ENCODE data around the gene MINPP1.
"Not testable (repeated sequence)": the region's sequence is repeated elsewhere in the genome, so short reads cannot be mapped to it uniquely, and the experiment has no call there.

The MINPP1 gene, protein sequence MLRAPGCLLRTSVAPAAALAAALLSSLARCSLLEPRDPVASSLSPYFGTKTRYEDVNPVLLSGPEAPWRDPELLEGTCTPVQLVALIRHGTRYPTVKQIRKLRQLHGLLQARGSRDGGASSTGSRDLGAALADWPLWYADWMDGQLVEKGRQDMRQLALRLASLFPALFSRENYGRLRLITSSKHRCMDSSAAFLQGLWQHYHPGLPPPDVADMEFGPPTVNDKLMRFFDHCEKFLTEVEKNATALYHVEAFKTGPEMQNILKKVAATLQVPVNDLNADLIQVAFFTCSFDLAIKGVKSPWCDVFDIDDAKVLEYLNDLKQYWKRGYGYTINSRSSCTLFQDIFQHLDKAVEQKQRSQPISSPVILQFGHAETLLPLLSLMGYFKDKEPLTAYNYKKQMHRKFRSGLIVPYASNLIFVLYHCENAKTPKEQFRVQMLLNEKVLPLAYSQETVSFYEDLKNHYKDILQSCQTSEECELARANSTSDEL

DNA sequence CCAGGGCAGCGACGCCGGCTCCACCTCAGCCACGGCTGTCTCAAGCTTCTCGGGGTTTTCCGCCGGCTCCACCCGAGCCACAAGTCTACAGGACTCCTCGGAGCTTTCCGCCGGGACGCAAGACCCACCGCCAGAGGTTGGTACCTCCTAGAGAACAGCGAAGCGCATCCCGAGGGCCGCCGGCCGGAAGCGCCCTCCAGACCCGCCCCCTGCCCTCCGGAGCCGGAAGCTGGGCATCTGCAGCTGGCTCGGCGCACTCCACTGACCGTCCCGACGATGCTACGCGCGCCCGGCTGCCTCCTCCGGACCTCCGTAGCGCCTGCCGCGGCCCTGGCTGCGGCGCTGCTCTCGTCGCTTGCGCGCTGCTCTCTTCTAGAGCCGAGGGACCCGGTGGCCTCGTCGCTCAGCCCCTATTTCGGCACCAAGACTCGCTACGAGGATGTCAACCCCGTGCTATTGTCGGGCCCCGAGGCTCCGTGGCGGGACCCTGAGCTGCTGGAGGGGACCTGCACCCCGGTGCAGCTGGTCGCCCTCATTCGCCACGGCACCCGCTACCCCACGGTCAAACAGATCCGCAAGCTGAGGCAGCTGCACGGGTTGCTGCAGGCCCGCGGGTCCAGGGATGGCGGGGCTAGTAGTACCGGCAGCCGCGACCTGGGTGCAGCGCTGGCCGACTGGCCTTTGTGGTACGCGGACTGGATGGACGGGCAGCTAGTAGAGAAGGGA lies at the start of gene MINPP1:
Gene MINPP1, plus strand, starts transcription at position 254 of the 726 bp plus-strand sequence. Its CDS starts 23 bp downstream, at position 277.
- peak; percentile 95 for DNase-seq

- DNase-seq, result not testable (repeated sequence)
Measured at GRCh38 chr10:87456586-87457220, 48.0 kb upstream of the MINPP1 start.

GRCh38 chr10:87461751-87462150 lies 42.9 kb upstream of the MINPP1 start:
- not testable (repeated sequence) for DNase-seq

DNA sequence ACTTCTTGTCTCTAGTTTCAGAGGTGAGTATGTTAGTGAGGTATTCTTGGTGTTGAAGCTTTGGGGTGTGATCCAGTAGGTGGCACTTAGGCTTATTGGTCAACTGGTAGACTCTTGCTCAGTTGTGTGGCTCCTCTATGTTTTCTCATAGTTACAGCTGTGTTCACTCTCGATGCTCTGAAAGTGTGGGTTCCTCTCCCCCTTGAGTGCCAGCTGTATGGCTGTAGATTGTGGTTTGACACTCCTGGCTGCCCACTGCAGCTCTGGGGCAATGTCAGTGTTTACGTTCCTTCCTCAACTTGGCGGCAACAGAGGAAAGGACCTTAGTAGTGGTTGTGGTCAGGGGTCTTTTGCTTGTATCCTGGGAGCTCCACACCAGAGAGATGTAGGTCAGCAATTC lies 37.8 kb upstream of the MINPP1 start:
- not testable (repeated sequence) for DNase-seq

- not testable (repeated sequence) for DNase-seq
Measured at GRCh38 chr10:87488733-87489132, 16.0 kb upstream of the MINPP1 start.

DNA sequence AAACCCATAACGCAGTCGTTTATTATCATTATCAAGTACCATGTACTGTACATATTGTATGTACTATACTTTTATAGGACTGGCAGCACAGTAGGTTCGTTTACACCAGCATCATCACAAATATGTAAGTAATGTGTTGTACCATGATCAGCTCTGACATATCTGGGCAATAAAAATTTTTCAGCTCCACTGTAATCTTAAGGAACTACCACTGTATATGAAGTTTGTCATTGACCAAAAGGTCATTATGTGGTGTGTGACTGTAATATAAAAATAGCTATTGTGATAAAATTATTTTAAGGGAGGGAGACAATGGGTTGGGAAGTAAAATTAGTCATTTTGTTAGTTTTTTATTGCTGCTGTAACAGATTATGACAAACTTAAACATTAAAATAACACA lies 14.4 kb upstream of the MINPP1 start:
- not testable (repeated sequence) for DNase-seq

DNA sequence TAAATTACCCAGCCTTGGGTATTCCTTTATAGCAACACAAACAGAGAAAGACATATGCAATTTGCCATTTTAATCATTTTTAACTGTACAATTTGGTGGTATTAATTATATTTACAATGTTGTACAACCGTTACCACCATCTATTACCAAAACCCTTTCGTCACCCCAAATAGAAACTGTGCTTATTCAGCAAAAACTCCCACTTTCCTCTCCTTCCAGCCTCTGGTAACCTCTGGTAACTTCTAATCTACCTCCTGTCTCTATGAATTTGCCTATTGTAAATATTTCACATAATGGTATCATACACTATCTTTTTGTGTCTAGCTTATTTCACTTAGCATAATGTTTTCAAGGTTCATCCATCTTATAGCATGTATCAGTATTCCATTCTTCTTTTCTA lies 12.2 kb upstream of the MINPP1 start:
- DNase-seq, result not testable (repeated sequence)

- DNase-seq, result not testable (repeated sequence)
Measured at GRCh38 chr10:87495446-87495845, 9.2 kb upstream of the MINPP1 start.

GRCh38 chr10:87497386-87497785 lies 7.3 kb upstream of the MINPP1 start:
- not testable (repeated sequence) for DNase-seq

- not testable (repeated sequence) for DNase-seq
Measured at GRCh38 chr10:87498106-87498789, 6.4 kb upstream of the MINPP1 start.

GRCh38 chr10:87500646-87501048 lies 4.0 kb upstream of the MINPP1 start:
- DNase-seq, result peak; percentile 99

GRCh38 chr10:87503401-87503800 lies 1.3 kb upstream of the MINPP1 start:
- DNase-seq, result peak; percentile 63

DNA sequence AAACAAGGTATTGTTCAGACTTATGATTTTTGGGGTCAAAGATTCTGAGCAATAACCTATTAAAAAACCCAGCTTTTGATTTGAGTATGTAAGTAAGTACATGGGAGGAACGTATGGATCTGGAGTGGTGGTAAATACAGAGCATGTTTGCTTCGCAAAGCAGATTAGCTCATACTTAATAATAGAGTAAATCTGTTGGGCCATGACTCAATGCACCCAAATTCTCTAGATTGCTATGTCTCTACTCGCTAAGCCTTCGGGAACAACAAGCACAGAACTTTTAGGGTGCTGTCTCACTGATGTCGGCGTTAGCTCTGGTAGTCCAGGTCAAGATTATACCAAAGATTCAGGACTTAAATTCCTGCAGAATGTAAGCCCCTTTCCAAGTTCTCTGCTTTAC lies 807 bp upstream of the MINPP1 start:
- DNase-seq, result peak; percentile 38

- DNase-seq, result no peak
Measured at GRCh38 chr10:87504307-87504639, 420 bp upstream of the MINPP1 start.

GRCh38 chr10:87505366-87506111 lies 846 bp downstream of the MINPP1 start:
- peak; percentile 82 for DNase-seq

GRCh38 chr10:87506956-87507355 lies 2.3 kb downstream of the MINPP1 start:
- peak; percentile 44 for DNase-seq

- no peak for DNase-seq
Measured at GRCh38 chr10:87507879-87508483, 3.3 kb downstream of the MINPP1 start.

DNA sequence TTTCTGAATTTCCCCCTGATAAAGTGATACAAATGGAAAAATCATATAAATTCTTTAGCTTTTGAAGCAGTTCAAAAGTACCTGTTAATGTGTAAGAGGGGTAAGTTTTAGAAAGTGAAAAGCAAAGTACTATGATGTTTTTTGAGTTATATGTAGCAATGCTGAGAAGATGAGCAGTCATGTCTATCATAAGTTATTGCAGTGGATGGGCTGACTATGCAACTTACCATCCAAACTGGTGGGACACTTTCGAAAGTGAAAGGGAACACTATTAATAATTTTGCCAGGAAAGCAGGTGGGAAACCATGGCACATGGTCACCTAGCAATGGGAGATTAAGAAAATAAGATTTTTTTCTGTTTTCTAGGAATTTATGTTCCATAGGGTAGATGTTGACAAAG lies 4.1 kb downstream of the MINPP1 start:
- peak; percentile 35 for DNase-seq

DNA sequence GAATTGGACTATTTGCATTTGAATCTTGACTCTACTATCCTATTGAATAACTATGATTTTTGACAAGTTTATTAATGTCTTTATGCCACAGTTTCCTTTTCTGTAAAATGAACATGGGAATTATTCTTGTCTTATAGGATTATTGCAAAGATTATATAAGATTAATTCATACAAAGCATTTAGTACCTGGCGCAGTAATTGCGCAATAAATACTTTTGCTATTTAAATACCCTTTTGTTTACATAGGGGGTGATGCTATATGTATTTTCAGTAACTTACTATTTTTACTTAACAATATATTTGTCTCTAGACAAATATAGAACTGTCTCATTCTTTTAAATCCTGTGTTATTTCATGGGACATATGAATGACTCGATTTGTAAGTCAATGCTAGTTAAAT lies 5.3 kb downstream of the MINPP1 start:
- no peak for DNase-seq

DNA sequence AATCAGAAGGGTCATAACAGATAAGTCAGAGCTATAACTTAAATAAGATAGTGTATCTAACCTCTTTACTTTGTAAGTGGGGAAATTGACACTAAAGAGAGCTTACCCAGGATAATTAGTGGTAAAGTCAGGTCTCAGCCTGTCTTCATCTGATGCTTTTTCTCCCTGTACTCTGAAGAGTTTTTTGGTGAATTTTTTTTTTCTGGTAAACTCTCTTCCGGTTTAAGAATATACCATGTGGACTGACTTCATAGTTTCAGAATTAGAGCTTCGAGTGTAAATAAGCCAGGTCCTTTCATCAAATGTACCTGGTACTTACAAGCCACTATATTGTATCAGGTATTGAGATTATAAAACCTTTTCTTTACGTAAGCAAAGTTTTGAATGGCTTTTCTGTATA lies 6.8 kb downstream of the MINPP1 start:
- DNase-seq, result no peak

DNA sequence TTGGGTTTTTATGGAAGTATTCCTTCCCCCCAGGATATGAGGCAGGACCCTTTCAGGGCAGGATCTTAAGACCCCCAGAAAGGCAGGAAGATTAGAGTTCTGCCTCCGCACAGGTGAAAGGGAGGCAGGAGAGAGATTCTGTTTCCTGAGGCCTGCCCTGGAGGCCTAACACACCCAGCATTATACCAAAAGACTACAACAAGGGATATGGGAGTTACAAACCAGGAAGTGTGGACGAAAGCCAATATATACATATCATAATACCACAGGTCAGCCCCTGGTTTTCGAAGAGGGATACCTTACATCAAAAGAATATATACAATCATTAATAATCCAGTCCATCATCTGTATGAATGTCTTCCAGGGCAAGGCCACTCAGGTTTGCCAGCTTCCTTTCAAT lies 14.2 kb downstream of the MINPP1 start:
- no peak for DNase-seq

- peak; percentile 49 for DNase-seq
Measured at GRCh38 chr10:87519582-87519981, 14.9 kb downstream of the MINPP1 start.
